Ammon's horn (tissue), 1 donor: Measurements from ENCODE around the gene UCHL5.
A peak's percentile ranks its signal among the peaks of the same experiment; 100 is the strongest.
"Not testable (repeated sequence)": the region's sequence is repeated elsewhere in the genome, so short reads cannot be mapped to it uniquely, and the experiment has no call there.

Experiments used
- DNase-seq: peaks from one replicate; pipeline ENCODE4 v3.0.0-alpha.2; 2016; ENCODE audit warnings: low spot score

Gene UCHL5

GRCh38 chr1:193062698-193063463, 3.7 kb upstream of the UCHL5 start:
- DNase-seq: no peak

GRCh38 chr1:193060938-193061337, 1.8 kb upstream of the UCHL5 start:
- DNase-seq: peak; percentile 40

- DNase-seq: no peak
Observed at GRCh38 chr1:193060406-193060805, 1.2 kb upstream of the UCHL5 start.

GRCh38 chr1:193060115-193060403, 899 bp upstream of the UCHL5 start:
- DNase-seq: no peak

GRCh38 chr1:193058529-193059281, 455 bp downstream of the UCHL5 start:
- DNase-seq: peak; percentile 25

- DNase-seq: no peak
Observed at GRCh38 chr1:193054169-193054675, 4.9 kb downstream of the UCHL5 start.

GRCh38 chr1:193048913-193049312, 10.2 kb downstream of the UCHL5 start:
- not testable (repeated sequence) for DNase-seq

GRCh38 chr1:193042766-193043691, 16.1 kb downstream of the UCHL5 start:
- DNase-seq: no peak

GRCh38 chr1:193040011-193040410, 19.1 kb downstream of the UCHL5 start:
- DNase-seq: no peak

GRCh38 chr1:193036337-193037047, 22.7 kb downstream of the UCHL5 start:
- no peak for DNase-seq

- no peak for DNase-seq
Observed at GRCh38 chr1:193033610-193034009, 25.6 kb downstream of the UCHL5 start.

- not testable (repeated sequence) for DNase-seq
Observed at GRCh38 chr1:193032643-193033427, 26.3 kb downstream of the UCHL5 start.

- no peak for DNase-seq
Observed at GRCh38 chr1:193031431-193031830, 27.7 kb downstream of the UCHL5 start.

- DNase-seq: no peak
Observed at GRCh38 chr1:193030280-193030679, 28.9 kb downstream of the UCHL5 start.

GRCh38 chr1:193025218-193025617, 33.9 kb downstream of the UCHL5 start:
- DNase-seq: no peak

GRCh38 chr1:193019442-193020026, 39.6 kb downstream of the UCHL5 start:
- peak; percentile 67 for DNase-seq

- DNase-seq: no peak
Observed at GRCh38 chr1:193016788-193017187, 42.4 kb downstream of the UCHL5 start.

GRCh38 chr1:193014400-193014799, 44.8 kb downstream of the UCHL5 start:
- DNase-seq: no peak

- no peak for DNase-seq
Observed at GRCh38 chr1:193013707-193014106, 45.5 kb downstream of the UCHL5 start.

GRCh38 chr1:193013005-193013404, 46.2 kb downstream of the UCHL5 start:
- no peak for DNase-seq
